GM20431 (cell line): ENCODE measurements around the gene UNC13C.

Experiments
- in situ Hi-C: fragments of 300-500 bp; cut with MseI, MboI; formaldehyde crosslinking; loops from one replicate; pipeline ENCODE4 v1.15.0; 2020; ENCODE audit warnings: low sequenced_read_pairs; ENCODE audit not compliant: unreplicated experiment

The UNC13C gene

GRCh38 chr15:54585063-54585462 lies 606.8 kb downstream of the UNC13C start:
- in situ Hi-C loops, result no loop called here

- in situ Hi-C loops, result no loop called here
These were observed 615.9 kb downstream of the UNC13C start for GRCh38 chr15:54594115-54594514.

GRCh38 chr15:54599386-54599785 lies 621.1 kb downstream of the UNC13C start:
- in situ Hi-C loops, result no loop called here

GRCh38 chr15:54605043-54605442 lies 626.8 kb downstream of the UNC13C start:
- in situ Hi-C loops, result no loop called here

GRCh38 chr15:54605556-54605955 lies 627.3 kb downstream of the UNC13C start:
- in situ Hi-C loops, result no loop called here

- in situ Hi-C loops, result no loop called here
These were observed 630.9 kb downstream of the UNC13C start for GRCh38 chr15:54608876-54609835.

- in situ Hi-C loops, result no loop called here
These were observed 639.9 kb downstream of the UNC13C start for GRCh38 chr15:54618120-54618519.

- in situ Hi-C loops, result no loop called here
These were observed 640.9 kb downstream of the UNC13C start for GRCh38 chr15:54619180-54619579.

GRCh38 chr15:54620916-54621315 lies 642.7 kb downstream of the UNC13C start:
- in situ Hi-C loops, result no loop called here

- in situ Hi-C loops, result no loop called here
These were observed 657.9 kb downstream of the UNC13C start for GRCh38 chr15:54636147-54636546.

- in situ Hi-C loops, result no loop called here
These were observed 660.4 kb downstream of the UNC13C start for GRCh38 chr15:54638666-54639065.

- in situ Hi-C loops, result no loop called here
These were observed 662.6 kb downstream of the UNC13C start for GRCh38 chr15:54640873-54641272.

GRCh38 chr15:54644796-54645195 lies 666.6 kb downstream of the UNC13C start:
- in situ Hi-C loops, result no loop called here

GRCh38 chr15:54659646-54660045 lies 681.4 kb downstream of the UNC13C start:
- in situ Hi-C loops, result no loop called here

GRCh38 chr15:54660356-54660755 lies 682.1 kb downstream of the UNC13C start:
- in situ Hi-C loops, result no loop called here

- in situ Hi-C loops, result no loop called here
These were observed 697.0 kb downstream of the UNC13C start for GRCh38 chr15:54675241-54675640.

- in situ Hi-C loops, result no loop called here
These were observed 703.3 kb downstream of the UNC13C start for GRCh38 chr15:54681584-54681983.
